NCI-H69 (cell line): Measurements from ENCODE around the gene FOXL2NB.
"Not testable (repeated sequence)": the region's sequence is repeated elsewhere in the genome, so short reads cannot be mapped to it uniquely, and the experiment has no call there.

Experiments used
- DNase-seq: peaks from one replicate; lab custom pipeline; 2025; lab: John Stamatoyannopoulos, UW

Gene FOXL2NB

GRCh38 chr3:138946663-138947494 lies at the start of gene FOXL2NB, which contains the start of gene FOXL2:
Gene FOXL2NB (plus strand): TSS chr3:138947217. CDS start chr3:138947365, 148 bp downstream.
Gene FOXL2 (minus strand): TSS chr3:138947137. CDS start chr3:138946722, 415 bp downstream.
- peak; percentile 26 for DNase-seq

DNA sequence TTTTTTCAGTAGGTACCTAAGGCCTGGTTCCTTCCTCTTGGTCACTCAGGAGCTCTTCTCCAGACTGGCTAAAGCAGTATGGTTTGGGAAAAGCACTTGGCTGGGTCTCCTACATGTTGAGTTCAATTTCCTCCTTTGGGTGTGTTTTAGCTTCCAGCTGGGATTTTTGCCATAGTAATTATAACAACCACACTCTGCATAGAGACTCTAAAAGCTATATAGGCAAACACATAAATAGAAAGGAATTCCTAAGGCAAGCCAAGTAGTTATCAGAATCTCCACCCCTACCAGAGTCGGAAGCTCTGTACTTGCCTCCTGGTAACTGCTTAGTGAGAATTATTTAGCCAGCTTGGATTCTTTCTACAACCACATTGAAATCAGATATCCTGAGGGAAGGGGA lies 48.7 kb upstream of the FOXL2NB start:
- DNase-seq: no peak

DNA sequence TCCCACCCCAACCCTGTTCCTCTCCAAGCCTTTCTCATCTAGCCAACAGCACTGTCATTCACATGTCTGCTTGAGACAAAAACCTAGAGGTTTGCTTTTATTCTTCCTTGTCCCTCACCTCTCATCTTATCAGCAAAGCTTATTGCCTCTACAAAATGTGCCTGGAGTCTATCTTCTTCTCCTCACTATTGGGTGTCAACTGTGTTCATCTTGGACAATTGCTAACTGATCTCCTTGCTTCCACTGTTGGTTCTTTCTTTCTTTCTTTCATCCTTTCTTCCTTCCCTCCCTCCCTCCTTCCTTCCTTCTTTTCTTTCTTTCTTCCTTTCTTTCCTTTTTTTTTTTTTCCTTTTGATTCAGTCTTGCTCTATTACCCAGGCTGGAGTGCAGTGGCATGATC lies 48.3 kb upstream of the FOXL2NB start:
- DNase-seq: no peak

DNA sequence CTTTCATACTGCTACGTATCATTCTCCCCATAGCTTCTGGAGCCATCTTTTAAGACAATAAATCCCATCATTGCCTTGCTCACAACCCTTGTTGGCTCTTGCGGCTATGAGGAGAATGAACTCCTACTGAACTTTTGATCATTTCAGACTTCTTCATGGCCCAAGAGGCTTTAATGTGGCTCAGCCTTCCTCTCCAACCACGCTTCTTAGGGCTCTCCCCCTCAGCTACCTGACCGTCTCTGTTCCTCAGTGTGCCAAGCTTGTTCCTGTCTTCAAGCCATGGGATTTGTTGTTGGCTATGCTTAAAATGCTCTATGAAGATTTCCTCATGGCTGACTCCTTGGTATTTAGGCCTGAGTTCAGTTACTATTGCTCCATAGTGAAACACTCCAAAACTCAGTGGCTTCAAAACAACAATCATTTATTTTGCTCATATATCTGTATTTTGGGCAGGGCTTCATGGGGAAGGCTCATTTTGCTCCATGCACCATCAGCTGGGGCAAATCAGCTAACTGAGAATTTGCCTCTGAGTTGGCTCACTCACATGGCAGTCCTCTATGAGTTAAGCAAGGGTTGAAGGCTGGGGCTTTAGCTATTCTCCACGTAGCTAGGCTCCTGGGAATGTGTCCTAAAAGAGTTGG lies 47.5 kb upstream of the FOXL2NB start:
- no peak for DNase-seq

- DNase-seq: no peak
Measured at GRCh38 chr3:138901567-138901966, 45.5 kb upstream of the FOXL2NB start.

- DNase-seq: no peak
Measured at GRCh38 chr3:138902171-138902570, 44.8 kb upstream of the FOXL2NB start.

- no peak for DNase-seq
Measured at GRCh38 chr3:138907539-138907938, 39.5 kb upstream of the FOXL2NB start.

- DNase-seq: no peak
Measured at GRCh38 chr3:138908846-138909245, 38.2 kb upstream of the FOXL2NB start.

DNA sequence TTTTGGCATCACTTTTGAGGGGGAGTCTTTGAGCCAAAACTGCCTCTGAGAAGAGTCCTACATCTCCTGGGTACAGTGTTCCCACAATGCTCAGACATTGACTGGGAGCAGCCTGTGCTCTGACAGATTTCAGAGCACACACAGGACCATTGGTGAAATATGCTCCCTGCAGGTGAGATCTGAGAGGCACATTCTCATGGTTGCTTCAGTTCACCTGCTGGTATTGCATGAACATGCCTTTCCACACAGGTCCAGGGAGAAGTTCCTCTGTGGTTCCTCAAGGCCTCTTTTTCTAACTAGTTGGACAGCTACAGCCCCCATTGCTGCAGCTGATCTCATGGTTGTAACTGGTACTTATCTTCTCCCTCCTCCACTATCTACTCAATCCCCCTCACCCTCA lies 37.1 kb upstream of the FOXL2NB start:
- no peak for DNase-seq

- DNase-seq: no peak
Measured at GRCh38 chr3:138911621-138912020, 35.4 kb upstream of the FOXL2NB start.

GRCh38 chr3:138912237-138912636 lies 34.8 kb upstream of the FOXL2NB start:
- no peak for DNase-seq

- DNase-seq: no peak
Measured at GRCh38 chr3:138913766-138914165, 33.3 kb upstream of the FOXL2NB start.

DNA sequence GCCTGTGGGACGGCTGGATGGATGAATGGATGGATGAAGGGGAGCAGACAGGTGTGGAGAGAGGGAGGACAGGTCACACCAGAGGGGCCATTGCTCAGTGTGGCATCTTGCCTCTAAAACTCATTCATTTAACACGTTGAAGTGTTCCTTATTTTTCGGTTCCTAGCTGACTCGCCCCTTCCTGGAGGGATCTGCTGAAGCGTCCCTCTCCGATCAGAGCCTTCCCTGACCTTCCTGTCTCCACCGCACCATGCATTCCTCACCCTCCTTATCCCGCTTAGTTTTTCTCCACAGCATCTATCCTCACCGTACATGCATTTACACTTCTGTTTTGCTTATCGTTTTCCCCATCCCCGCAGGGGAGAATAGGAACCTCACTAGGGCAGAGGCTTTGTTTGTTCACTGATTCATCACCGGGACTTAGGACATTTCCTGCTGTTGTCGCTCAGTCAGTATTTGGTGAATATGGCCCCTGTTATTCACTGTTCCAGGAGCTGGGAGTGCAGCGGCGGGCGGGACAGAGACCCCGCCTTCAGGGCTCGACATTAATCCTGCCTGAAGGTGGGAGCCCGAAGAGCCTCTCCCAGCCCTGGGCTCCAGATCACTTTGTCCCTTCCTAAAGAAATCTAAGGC lies 32.0 kb upstream of the FOXL2NB start:
- DNase-seq: peak; percentile 76

DNA sequence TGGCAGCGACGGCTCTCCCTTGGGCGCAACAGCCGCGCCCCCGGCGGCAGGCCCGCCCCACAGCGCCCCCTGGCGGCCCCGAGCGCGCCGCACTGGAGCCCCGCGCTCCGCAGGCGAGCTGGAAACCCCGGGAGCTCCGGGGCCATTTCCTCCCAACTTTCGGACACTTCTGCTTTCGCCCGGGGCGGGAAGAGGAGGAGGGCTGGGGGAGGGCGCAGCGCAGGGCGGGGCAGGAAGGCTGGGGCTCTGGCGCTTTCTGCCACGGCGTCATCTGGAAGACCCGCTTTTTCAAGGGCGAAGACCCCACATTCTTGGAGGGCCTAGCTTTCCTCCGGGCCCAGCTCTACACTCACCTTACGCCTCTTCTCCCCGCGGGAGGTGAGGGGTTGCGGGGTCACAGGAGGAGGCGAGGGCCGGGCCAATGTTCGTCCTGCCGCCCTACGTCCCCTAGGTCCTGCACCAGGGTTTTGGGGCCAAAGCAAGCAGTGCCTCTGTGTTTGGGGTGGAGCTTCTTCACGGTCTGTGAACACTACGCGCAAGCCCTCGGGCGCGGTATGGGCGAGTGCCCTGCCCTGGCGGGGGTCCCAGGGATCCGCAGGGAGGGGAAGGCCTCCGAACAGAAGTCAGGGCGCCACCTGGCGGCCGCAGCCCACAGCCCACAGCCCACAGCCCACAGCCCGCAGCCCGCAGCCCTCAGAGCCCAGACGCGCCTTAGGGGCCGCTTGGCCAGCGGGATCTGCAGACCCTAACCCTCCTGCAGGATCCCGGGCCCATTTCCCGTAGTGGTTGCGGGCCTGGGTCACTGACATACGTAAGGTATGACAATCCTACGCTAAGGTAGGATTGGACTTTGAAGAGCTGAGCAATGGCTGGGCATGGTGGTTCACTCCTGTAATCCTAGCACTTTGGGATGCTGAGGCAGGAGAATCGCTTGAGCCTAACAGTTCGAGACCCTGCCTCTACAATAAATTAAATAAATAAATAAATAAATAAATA lies 31.2 kb upstream of the FOXL2NB start:
- DNase-seq: peak; percentile 91

DNA sequence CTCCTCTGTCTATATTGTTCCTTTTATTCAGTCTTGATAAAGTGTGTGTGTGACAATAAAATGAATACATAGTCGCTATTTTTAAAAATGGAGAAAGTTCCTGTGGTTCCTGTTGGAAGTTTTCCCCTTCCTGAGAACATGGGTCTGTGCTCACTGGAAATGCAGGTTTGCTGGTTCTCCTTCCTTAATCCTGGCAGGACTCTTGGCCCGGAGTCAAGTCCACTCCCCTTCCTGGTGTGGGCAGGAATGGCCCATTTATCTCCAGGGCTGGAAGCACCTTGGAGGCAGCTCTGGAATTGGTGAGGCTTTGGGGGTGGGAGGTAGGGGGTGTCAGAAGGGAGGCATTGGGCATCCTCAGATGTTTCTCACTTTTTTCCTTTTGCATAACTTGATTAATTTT lies 30.2 kb upstream of the FOXL2NB start:
- peak; percentile 26 for DNase-seq

- no peak for DNase-seq
Measured at GRCh38 chr3:138919325-138919724, 27.7 kb upstream of the FOXL2NB start.

GRCh38 chr3:138921316-138922292 lies 25.4 kb upstream of the FOXL2NB start:
- no peak for DNase-seq

- not testable (repeated sequence) for DNase-seq
Measured at GRCh38 chr3:138922400-138922799, 24.6 kb upstream of the FOXL2NB start.

DNA sequence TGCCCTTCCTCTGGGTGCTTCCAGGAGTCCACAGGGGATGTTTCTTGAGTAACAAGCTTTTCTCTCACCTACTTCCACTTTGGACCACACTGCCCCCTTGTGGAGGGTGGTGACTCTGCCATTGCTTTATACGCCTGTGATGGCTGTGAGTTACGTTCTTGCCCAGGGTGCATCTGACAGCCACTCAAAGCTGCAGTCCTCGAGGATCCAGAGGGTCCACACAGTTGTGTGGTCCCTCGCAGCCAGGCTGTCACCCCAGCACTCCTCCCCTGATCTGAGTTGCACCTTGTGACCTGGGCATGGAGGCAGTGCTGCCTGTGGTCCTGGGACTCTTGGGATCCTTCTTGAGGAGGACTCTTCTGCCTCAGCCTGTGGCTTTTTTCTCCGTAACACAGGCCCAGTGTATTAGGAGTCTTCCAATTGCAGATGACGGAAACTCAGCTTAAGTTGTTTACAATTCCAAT lies 23.5 kb upstream of the FOXL2NB start:
- peak; percentile 70 for DNase-seq

DNA sequence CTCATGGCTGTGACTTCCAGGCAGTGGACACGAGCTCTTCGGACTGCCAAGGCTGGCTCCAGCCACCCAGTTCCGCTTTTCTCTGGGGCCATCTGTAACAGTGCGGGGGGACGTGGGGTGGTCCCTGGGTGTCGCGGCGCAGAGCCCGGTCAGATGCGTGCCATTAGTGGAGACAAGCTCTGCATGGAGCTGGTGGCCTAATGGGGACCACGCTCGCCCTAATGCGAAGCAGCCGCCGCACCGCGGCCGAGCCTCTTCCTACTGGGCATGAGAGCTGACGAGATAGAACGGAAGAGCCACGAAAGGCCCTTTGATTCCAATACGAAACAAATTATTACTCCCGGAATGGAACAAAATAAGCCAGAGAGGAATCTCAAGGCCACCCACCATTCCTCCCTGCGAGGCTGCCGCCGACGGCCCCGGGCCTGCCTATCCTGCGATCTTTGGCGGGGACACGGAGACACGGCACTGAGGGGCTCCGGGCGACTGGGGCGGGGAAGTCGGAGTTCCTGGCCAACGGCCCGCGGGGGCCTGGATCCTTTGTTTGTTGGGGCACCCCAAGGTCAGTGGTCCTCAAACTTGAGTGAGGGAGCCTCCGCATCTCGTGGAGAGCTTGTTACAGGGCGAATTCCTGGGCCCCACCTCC lies 18.2 kb upstream of the FOXL2NB start:
- DNase-seq: no peak
